Suppressor macrophage (primary cell): ENCODE data around the gene SCT.

ENCODE experiments used
- DNase-seq, 4 experiments: peaks; one replicate each; pipeline ENCODE4 v3.0.0-alpha.2; 2020 to 2022

SCT gene

DNA sequence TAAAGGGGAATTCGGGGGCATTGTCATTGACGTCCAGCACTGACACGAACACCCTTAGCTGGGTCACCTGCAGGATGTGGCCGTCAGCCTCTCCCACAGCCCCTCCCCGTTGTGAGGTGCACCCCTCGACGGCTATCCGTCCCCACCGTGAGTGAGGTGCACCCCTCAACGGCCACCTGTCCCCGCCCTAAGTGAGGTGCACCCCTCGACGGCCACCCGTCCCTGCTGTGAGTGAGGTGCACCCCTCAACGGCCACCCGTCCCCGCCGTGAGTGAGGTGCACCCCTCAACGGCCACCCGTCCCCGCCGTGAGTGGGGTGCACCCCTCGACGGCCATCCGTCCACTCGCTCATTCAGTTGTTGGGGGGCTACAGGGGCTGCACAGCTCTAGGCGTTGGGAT is 5.1 kb downstream of the SCT start:
- DNase-seq, result no peak

GRCh38 chr11:620935-621814 is 5.8 kb downstream of the SCT start:
- DNase-seq, result no peak

DNA sequence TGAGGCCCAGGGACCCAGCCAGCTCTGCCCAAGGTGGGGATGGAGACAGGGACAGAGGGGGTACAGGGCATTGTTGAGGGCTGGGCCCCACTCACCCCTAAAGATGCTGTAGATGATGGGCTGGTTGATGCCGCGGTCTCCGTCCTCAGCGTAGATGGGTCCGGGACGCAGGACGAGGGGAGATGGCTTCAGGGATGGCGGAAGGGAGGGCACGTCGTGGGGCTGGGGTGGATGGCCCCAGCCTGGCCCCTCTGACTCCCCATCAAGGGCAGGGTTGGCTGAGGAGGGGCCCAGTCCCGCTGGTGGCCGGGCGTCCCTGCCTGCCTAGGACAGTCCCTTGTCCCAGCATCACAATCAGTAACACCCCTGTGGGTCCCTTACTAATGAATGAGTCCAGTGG is 6.8 kb downstream of the SCT start:
- DNase-seq, result no peak

DNA sequence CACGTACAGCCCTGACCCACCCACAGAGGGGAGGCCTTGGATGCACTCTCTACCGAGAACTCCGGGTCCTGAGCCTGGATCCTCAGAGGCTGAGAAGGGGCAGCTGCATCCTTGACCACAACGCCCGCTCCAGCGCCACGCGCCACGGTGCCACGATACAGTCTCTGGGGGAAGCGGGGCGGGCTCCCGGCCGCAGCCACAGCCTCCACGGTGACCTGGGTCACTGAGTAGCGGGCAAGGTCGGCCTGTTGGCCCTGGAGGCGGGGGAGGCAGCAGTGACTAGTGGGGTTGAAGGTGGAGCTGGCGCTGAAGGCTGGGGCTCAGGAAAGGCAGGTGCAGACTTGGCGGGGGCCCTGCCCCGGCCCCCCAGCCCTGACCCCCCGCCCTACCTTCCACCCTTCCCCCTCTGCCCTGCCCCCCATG is 7.3 kb downstream of the SCT start:
- no peak for DNase-seq

- no peak for DNase-seq
These were observed 7.9 kb downstream of the SCT start for GRCh38 chr11:618856-619627.

DNA sequence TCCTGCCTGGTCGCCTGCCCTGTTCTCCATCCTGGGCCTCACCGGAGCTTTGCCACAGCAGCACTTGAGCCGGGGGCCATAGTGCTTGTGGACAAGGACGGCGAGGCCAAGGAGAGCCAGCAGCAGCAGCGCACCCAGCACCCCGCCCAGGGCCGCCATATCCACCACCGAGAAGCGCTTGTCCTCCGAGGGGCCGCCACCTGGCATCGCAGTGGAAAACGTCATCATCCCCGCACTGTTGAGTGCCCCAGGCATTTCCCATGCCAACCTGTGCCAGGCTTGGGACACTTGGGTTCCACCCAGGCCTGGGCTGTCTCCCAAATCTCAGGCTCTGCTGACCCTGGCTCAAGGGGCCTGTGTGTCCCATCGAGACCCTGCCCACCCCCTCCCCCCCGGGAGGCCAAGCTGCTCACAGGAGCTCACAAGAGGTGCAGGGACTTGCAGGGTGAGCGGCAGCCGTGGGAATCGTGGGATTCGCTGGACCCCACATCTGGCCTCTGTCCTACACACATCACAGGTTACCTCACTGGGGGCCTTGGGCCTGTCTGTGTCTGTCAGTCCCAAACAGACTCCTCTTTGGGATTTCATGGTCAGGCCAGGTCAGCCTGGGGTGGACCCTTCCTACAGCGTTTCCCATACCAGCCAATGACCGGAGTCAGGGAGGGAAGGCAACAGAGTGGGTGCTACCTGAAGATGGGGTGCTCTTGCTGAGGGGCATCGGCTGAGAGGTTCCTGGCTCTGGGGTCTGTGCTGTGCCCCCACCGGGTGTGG is 8.9 kb downstream of the SCT start:
- no peak for DNase-seq

DNA sequence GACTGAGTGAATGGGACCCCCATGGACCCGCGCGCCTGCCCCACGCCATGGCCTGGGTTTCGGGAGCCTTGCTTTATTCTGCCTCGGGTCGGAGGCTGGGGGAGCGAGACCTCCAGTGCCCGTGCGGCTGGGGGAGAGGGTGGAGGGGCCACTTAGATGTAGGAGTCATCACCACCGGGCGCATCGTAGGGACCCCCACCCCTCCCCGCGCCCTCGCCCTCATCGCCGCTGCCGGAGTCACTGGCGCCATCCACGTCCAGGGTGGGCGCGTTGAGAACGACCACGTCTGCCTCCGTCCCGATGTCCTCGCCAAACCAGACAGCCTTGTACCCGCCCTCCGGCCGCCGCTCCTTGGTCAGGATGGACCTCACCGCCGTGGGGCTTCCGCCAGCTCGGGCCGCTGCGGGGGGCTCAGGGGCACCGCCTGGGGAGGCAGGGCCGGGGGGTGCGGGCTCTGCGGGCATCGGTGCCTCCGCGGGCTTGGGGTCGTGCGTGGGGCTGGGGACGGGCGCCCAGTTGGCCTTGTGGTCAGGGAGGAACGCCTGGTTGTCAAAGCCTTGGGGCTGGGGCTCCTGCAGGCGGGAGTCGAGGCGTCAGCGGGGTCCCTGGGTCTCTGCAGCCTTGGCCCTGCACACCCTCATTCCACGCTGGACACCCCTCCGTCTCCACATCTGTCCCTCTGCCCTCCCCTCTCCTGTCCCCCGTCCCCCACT is 9.6 kb downstream of the SCT start:
- DNase-seq, result no peak

- DNase-seq, result peak in 2 of 4 experiments; percentile 26 to 46
These were observed 10.4 kb downstream of the SCT start for GRCh38 chr11:616320-617198.

DNA sequence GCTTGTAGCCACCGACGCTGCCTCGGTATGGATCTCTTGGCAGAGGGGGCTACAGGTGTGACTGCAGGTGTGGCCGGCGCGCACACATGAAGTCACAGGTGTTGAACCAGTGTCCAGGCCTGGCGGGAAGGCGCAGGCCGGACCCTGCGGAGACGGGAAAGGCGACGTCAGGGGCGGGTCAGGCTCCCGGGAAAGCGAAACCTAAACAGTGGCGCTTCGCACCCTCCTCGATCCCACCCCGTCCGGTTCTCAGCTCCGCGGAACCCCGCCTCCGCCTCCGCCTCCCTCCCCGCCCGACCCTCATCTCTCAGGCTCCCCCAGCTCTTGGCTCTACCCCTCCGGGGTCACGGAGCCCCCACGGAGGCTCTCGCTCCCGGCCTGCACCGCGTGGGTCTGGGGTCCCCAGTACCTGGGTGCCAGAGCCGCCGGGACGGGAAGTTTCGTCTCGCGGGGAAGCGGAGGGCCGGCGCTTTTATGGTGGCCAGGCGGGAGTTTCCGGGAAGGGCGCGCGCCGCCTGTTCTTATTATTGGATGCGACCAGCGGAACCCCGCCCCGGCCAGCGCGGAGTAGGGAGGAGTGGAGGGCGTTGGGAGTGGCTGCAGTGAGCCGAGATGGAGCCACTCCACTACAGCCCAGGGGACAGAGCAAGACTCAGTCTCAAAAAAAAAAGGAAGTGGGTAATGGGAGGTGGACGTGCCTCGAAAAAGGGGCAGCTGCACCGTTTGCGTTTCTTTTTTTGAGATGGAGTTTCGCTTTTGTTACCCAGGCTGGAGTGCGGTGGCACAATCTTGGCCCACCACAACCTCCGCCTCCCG is 11.3 kb downstream of the SCT start, which contains the start of gene IRF7:
Gene IRF7, minus strand, starts transcription at position 447 of the 816 bp plus-strand sequence. CDS start 586 bp downstream, outside the sequence.
- peak; percentile 98 to 99 (median 98) for DNase-seq

DNA sequence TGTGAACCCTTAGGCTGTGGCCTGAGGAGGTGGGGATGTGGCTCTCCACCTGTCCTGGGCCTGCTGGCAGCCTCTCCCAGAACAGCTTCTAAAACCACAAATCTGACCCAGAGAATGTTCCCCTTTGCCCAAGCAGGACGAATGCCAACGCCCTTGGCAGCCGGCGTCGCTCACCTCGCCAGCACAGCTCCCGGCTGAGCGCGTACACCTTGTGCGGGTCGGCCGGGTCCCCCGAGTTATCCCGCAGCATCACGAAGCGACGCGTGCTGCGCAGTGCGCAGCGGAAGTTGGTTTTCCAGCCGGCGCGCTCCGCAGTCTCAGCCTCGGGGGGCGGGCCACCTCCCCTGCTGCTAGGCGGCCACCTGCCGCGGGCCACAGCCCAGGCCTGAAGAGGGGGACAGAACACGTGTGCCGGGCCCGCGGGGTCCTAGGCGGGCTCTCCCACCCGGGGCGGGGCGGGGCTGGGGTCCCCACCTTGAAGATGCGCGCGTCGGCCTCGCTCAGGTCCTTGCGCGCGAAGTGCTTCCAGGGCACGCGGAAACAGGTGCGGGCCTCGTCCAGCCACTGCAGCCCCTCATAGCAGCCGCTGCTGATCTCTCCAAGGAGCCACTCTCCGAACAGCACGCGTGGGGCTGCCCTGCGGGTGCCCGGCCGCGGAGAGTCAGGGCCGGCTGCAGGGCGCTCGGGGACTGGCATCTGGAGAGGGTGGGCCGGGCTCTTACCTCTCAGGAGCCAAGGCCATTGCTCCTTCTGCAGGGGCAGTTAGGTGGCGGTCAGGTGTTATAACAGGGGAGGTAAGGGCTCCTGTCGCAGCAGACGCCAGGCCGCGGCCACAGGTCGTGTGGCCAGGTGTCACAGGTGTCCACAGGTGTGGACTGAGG is 12.1 kb downstream of the SCT start:
- DNase-seq, result no peak

- DNase-seq, result no peak
These were observed 12.9 kb downstream of the SCT start for GRCh38 chr11:614021-614622.

DNA sequence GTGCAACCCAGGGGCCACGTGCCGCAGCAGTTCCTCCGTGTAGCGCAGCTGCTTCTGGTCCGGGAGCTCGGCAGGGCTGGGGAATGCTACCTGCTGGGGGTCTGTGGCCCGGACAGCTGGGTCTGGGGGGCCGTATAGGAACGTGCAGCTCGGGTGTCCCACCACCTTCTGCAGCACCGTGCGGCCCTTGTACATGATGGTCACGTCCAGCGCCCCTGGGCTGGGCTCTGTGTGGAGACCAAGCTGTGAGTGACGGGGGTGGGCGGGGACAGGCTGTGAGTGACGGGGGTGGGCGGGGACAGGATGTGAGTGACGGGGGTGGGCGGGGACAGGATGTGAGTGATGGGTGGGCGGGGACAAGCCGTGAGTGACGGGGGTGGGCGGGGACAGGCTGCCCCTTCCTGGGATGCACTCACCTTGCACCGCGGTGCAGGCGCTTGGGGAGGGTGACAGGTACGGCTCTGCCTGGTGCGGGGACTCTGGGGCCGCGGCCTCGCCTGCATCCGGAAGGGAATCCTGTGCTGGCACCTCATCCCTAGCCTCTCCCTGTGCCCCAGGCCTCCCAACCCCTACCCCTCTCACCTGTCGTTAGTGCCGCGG is 13.5 kb downstream of the SCT start:
- peak; percentile 57 to 88 (median 60) for DNase-seq

DNA sequence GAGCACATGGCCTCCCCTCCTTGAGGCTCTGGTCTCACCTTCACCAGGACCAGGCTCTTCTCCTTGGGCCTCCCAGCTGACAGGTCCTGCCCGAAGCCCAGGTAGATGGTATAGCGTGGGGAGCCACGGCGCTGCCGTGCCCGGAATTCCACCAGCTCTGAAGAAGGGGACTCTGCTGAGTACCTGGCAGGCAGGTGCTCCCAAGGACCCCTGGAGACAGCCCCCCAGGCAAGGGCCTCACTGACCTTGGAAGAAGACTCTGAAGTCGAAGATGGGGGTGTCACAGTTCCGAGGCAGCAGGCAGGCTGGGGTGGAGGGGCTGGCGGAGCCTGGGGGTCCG is 14.1 kb downstream of the SCT start:
- DNase-seq, result no peak

GRCh38 chr11:612201-612960 is 14.6 kb downstream of the SCT start:
- DNase-seq, result peak in 2 of 4 experiments; percentile 17 to 32

- no peak for DNase-seq
These were observed 15.7 kb downstream of the SCT start for GRCh38 chr11:611001-611996.

- DNase-seq, result no peak
These were observed 16.7 kb downstream of the SCT start for GRCh38 chr11:610146-610801.
